Measurements from ENCODE around the gene TTYH3.

- TF ChIP-seq, protein P1, sequence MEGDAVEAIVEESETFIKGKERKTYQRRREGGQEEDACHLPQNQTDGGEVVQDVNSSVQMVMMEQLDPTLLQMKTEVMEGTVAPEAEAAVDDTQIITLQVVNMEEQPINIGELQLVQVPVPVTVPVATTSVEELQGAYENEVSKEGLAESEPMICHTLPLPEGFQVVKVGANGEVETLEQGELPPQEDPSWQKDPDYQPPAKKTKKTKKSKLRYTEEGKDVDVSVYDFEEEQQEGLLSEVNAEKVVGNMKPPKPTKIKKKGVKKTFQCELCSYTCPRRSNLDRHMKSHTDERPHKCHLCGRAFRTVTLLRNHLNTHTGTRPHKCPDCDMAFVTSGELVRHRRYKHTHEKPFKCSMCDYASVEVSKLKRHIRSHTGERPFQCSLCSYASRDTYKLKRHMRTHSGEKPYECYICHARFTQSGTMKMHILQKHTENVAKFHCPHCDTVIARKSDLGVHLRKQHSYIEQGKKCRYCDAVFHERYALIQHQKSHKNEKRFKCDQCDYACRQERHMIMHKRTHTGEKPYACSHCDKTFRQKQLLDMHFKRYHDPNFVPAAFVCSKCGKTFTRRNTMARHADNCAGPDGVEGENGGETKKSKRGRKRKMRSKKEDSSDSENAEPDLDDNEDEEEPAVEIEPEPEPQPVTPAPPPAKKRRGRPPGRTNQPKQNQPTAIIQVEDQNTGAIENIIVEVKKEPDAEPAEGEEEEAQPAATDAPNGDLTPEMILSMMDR (IDR thresholded peaks at IDR 0.05) = no peak
- TF ChIP-seq POLR2A (IDR thresholded peaks at IDR 0.05) (no peak), EP300 (IDR thresholded peaks at IDR 0.05) (no peak), POLR2AphosphoS5 (IDR thresholded peaks at IDR 0.05) (no peak)
Observed at GRCh38 chr7:2713370-2713769, 81.6 kb downstream of the TTYH3 start.

All from suprapubic skin (tissue), 4 donors.